GM18508 (cell line): ENCODE data around the gene ANKRD13B.

Source experiments
- ATAC-seq: cut with Tn5 transposase; IDR thresholded peaks from one replicate; pipeline ENCODE4 v1.9.1; 2021; ENCODE audit warnings: moderate number of reproducible peaks; ENCODE audit not compliant: insufficient read depth, unreplicated experiment

The ANKRD13B gene

DNA sequence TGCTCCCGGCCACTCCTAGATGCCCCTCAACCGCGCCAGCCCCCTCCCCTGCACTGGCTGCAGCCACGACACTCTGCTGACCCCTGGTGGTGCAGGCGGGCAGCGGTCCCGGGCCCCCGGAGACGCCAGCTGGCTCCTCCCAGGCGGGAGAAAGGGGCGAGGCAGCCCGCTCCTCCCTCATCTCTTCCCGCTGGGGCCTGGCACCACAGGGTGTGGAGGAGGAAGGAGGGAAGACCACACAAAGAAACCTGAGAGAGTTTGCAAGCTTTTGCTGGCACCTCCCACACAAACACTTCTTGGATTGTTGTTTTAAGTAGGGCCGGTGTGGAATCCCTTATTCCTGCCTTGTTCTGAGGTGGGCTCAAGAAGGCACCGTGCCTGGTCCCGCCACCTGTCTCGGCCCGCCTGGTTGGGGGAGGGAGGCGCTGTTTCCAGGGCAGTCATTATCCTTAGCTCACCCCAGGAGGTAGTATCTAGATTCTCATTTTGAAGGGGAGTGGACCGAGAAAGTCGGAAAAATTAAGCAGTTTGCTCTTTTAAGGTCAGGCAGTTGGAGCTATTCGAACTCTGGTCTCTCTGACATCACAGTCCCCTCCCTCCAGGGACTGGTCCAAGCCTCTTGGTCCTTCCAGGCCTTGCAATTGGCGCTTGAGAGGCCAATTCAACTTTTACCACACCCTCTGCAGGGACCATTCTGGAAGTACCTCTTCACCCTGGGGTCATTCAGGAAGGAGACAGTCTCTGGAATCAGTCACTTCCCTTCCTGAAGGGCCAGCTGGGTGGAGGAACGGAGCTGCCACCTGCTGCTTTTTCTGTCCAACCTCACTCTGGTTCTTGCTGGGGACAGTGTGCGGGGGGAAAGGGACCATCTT, 959 bp upstream of the ANKRD13B start:
- no peak for ATAC-seq

GRCh38 chr17:29593591-29594518, 923 bp downstream of the ANKRD13B start:
- no peak for ATAC-seq

GRCh38 chr17:29594519-29595090, 1.7 kb downstream of the ANKRD13B start:
- no peak for ATAC-seq

DNA sequence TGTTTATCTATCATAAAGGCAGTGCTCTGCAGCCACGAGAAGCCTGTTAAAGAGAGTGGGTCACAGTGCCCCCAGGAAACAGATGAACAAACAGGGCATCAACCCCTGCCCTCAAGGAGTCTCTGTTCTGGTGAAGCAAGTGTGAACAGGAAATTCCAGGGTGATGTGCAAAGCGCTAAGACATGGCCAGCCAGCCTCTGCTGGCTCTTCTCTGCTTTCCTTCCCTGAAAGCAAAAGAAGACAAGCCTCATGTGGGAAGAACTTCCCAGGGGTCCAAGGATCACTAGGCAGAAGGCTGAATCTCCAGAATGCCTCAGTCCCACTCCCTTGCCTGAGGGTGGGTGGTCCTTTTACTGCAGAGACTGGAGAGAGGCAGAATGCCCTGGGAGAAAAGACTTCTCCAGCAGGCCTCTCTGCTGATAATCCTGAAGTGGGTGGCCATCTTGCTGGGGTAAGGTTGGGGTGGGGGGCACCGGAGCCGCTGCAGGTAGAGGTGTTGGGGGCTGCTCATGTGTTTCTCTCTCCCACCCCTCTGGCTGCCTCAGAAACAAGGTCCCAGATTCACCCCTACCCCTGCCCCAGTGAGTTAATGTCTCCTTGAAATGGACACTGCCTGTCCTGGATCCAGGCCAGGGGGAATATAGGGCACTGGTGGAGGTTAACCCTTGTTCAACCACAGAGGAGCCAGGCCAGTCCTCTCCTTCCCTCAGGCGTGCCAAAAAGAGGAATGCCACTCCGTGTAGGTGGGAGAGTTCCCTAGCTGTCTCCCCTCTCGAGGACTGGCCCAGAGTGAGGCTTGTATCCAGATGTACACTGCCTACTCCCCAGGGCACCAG, 2.4 kb downstream of the ANKRD13B start:
- no peak for ATAC-seq

- no peak for ATAC-seq
These were observed 3.2 kb downstream of the ANKRD13B start for GRCh38 chr17:29595943-29596774.

DNA sequence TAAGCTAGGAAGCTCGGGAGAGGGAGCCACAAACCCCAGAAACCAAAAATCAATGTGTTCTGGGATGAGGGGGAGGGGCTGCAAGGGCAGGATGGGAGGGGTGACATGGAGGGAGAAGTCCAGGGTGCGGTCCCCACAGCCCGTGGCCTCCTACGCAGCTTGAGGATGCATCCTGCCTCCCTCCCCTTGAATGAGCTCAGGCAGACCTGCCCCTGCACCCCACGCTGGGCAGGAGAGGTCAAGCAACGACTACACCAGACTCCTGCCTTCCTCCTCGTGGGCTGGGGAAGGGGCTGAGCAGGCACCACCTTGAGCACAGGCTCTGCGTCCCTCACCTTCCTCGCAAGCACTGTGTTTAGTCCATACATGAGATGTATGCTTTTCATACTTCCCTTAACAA, 3.9 kb downstream of the ANKRD13B start:
- no peak for ATAC-seq

GRCh38 chr17:29597361-29598172, 4.6 kb downstream of the ANKRD13B start:
- no peak for ATAC-seq

DNA sequence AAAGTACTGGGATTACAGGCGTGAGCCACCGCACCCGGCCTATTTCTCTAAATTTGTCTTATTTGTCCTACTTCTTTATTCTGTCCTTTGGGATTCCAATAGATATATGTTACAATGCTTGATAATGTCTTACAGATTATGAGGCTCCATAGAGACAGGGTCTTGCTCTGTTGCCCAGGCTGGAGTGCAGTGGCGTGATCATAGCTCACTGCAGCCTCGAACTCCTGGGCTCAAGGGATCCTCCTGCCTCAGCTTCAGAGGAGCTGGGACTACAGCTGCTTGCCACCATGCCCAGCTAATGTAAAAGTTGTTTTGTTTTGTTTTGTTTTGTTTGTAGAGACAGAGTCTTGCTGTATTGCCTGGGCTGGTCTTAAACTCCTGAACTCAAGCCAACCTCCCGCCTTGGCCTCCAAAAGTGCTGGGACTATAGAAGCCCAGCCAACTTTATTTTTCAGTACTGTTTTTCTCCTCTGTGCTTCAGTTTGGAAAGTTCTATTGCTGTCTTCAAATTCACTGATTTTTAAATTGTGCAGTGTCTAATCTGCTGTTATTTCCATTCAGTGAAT, 10.3 kb downstream of the ANKRD13B start:
- no peak for ATAC-seq

DNA sequence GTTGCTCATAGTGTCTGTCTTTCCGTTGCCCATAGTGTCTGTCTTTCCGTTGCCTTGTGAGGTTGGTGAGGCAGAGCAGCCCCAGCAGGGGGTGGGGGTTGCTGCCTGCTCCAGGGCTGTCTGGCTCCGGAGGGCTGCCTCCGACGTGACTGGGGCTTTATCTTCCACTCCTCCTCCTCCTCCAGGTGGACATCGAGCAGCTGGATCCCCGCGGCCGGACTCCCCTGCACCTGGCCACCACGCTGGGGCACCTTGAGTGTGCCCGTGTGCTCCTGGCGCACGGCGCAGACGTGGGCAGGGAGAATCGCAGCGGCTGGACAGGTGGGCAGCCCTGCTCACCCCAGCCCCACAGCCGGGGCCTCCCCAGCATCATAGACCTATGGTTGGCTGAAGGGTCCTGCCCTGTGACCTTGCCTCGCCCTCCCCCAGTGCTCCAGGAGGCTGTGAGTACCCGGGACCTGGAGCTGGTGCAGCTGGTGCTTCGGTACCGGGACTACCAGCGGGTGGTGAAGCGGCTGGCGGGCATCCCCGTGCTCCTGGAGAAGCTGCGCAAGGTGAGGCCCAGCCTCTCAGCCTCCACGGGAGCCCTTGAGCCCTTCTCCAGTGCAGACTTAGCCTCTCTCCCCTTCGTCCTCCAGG, 14.7 kb downstream of the ANKRD13B start:
- ATAC-seq, result no peak

- no peak for ATAC-seq
These were observed 16.1 kb downstream of the ANKRD13B start for GRCh38 chr17:29608986-29609385.

DNA sequence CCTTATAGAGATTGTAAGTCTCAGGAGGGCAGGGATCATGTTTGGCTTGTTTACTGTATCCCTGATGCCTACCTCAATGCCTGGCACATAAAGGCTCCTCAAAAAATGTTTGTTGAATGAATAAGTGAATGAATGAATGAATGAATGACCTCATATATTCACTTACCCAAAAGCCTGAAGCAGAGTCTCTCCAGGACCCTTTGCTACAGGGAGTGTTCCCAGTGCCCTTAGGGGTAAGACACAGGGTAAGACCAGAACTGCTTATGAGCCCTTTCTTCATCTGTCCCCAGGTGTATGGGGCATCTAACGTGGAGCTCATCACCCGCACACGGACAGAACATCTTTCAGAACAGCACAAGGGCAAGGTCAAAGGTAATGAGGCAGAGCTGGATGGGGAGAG, 17.5 kb downstream of the ANKRD13B start:
- ATAC-seq, result no peak

DNA sequence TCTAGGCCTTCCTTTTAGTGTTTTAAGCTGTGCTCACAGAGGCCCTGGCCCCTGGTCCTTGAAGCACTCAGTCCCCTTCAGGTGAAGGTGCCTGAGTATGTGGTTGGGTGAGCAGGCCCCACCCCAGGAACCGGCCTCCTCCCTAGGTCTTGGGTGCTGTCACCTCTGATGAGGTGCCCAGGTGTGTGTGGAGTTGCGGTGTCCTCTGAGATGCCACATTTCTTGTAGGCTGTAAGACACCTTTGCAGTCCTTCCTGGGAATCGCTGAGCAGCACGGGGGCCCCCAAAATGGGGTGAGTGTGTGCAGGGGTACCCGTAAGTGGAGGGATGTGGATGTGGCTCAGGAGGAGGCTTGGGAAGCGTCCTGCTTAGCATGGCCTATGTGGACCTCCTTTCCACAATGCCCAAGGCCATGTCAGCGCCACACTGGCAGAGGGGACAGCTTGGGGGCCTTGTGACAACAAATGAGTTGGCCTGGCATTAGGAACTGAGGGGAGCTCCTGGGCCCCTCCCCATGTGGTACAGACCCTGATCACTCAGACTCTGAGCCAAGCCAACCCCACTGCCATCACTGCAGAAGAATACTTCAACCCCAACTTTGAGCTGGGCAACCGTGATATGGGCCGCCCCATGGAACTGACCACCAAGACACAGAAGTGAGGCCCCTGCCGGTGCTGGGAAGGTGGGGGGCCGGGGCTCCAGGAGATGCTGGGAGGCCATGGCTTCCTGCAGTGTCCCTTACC, 18.6 kb downstream of the ANKRD13B start:
- ATAC-seq, result no peak

DNA sequence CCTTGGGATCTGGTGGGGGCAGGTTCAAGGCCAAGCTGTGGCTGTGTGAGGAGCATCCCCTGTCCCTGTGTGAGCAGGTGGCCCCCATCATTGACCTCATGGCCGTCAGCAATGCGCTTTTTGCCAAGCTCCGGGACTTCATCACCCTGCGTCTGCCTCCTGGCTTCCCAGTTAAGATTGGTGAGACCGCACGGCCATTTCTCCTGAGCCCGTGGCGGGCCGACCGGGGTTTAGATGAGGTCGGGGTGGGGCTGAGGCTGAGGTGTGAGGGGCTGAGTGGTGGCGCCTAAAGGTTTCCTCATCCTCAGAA, 19.1 kb downstream of the ANKRD13B start:
- no peak for ATAC-seq

DNA sequence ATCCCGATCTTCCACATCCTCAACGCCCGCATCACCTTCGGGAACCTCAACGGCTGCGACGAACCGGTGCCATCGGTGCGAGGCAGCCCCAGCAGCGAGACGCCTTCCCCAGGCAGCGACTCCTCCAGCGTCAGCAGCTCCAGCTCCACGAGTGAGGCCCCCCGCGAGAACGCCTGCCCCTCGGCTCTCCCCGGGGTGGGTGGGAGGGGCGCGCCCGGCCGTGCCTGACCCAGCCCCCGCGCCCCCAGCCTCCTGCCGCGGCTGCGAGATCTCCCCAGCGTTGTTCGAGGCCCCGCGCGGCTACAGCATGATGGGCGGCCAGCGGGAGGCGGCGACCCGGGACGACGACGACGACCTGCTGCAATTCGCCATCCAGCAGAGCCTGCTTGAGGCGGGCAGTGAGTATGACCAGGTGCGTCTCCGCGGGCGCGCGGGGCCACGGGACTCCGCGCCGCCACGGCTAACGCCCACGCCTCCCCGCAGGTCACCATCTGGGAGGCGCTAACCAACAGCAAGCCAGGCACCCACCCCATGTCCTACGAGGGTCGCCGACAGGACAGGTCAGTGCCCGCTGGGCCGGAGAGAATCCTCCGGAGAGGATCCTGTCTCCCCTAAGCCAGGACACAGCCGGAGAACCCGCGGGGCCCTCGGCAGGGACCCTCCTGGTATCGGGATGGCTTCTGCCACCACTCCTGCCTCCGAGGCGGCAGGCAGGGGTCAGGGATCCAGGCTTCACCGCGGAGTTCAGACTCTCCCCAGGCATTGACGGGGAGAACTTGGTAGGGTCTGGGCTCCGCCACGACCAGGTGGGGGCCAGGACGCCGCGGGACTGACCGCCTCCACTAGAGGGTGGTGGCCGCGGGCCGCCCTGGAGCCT, 19.7 kb downstream of the ANKRD13B start:
- no peak for ATAC-seq

DNA sequence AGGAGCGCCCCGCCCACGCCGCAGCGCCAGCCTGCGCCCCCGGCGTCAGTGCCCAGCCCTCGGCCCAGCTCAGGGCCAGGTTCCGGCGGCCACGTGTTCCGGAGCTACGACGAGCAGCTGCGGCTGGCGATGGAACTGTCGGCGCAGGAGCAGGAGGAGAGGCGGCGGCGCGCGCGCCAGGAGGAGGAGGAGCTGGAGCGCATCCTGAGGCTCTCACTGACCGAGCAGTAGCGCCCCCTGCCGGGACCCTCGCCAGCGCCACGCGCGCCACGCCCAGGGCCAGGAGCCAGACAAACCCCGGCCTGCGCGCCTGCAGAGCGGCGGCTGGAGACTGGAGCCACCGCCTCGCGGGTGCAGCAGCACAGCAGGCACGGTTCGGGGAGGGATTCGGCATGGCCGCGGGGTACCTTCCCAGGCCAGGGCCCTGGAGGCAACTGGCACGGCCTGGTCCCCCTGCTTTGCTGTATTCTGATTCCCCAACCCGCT, 20.5 kb downstream of the ANKRD13B start:
- ATAC-seq, result no peak

DNA sequence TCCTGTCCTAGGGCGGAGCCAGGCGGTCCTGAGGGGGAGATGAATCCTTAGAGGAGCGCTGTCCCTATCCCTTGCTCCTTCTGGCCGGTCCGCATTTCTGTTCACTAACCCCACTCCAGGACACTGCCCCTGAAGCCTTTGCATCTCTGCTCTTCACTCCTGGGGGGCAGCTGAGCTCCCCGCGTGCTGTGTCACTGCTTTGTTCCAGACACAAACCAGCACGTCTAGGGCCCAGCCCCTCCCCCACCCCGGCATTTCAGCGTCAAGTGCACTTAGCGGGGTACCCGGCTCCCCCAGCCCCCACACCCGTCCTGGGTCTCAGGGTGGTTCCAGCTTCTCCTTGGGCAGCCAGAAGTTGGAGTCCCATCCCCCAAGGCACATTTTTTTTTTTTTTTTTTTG, 20.9 kb downstream of the ANKRD13B start:
- no peak for ATAC-seq
